NT2/D1 (cell line): ENCODE data around the gene SLC2A10.

ENCODE experiments used
- SUZ12 ChIP-seq: IDR thresholded peaks from 2 replicates; pipeline ENCODE4 v1.6.1; 2011; ENCODE audit not compliant: insufficient read length, insufficient read depth; ENCODE audit errors: extremely low read depth
- ZNF274 ChIP-seq: IDR thresholded peaks from 2 replicates; pipeline ENCODE4 v1.6.1; 2011; ENCODE audit warnings: mild to moderate bottlenecking, low read depth, low read length

DNA sequence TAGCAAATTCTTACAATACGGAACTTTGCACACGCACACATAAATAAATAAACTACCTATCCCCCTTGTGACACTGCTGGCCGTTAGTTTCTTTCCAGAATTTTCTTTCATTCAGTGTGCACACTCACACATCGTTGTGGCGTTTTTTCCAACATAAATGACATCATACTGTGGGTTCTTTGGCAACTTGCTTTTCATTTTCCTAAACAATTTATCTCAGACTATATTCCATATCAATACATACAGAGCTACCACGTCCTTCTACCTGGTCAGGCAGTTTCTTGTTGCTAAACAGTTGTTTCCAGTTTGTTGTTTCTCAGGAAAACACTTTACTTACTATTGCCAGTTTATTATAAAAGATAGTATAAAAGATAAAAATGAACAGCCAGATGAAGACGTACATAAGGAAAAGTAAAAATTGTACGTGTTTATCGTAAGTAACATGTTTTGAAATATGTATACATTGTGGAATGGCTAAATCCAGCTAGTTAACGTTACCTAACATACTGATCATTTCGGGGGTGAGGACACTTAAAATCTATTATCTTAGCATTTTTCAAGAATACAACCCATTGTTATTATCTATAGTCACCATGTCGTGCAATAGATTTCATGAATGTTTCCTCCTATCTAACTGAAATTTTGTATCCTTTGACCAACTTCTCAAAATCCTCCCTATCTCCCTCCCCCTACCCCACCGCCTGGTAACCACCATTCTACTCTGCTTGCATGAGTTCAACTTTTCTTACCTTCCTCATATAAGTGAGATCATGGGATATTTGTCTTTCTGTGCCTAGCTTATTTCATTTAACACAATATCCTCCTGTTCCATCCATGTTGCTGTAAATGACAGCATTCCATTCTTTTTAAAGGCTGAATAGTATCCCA lies 19.0 kb upstream of the SLC2A10 start:
- TF ChIP-seq ZNF274 (no peak), SUZ12 (no peak)
